Stimulated activated CD4-positive, alpha-beta T cell treated with anti-CD3 and anti-CD28 coated beads, Interleukin-4, amount 100 ng/mL, for 24 hours (primary cell): ENCODE results near the gene SAYSD1.

Experiments used
- DNase-seq: peaks from one replicate; pipeline ENCODE4 v3.0.0-alpha.2; 2020

The SAYSD1 gene

GRCh38 chr6:39076623-39077535 lies 38.1 kb downstream of the SAYSD1 start:
- DNase-seq: no peak

DNA sequence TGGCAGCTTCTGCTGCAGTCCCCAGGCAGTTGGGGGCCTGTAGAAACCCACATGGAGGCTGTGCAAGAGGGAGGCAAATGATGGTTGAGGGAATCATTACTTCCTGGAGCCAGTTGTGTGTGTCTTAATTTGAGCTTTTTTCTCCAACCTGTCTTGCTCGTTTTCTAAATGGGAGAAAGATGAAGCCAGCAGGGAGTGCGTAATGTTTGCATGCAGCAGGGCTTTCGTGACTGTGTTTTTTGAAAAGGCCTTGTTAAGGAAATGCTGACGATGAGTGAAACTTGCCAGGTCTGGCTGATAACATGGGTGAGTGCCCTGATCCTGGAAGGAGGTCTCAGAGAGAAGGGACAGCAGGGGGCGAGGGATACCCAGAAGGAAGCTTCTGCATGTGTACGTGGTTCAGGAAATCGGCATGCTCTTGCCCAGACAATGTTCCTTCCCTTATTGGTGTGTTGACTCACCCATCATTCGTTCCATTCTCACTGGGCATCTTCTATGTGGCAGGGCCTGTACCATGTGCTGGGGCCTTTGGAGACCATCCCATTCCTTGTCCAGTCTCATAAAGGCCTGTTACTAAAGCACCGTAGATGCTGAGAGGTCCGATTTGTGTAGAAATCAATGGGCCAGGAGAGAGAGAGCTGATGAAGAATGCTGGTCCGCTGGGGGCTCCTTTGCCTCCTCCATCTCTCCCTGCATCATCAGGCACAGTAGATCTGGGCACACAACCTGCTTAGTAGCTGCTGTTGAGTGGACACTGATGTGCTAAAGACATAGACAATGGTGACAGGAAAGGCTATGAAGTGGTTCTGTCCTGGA lies 39.0 kb downstream of the SAYSD1 start:
- DNase-seq: no peak

GRCh38 chr6:39075010-39075686 lies 39.8 kb downstream of the SAYSD1 start:
- DNase-seq: no peak

DNA sequence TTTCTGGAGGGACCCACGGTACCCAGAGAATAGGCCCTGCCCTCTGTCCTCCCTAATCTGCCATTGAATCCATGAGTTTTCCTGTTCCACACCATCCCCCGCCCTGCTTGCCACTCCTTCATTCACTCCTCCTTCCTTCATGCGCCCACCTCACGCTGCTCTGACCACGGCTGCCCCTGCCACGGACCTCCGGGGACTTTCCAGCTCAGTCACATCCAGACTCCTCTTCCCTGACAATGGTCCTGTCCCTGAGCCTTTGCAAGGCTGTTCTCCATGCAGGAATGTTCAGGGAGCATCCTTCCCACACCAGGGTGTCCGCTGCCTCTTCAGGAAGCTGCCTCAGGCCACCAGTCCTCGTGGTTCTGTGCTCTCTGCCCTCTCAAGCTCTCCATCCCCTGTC lies 40.5 kb downstream of the SAYSD1 start:
- DNase-seq: no peak

DNA sequence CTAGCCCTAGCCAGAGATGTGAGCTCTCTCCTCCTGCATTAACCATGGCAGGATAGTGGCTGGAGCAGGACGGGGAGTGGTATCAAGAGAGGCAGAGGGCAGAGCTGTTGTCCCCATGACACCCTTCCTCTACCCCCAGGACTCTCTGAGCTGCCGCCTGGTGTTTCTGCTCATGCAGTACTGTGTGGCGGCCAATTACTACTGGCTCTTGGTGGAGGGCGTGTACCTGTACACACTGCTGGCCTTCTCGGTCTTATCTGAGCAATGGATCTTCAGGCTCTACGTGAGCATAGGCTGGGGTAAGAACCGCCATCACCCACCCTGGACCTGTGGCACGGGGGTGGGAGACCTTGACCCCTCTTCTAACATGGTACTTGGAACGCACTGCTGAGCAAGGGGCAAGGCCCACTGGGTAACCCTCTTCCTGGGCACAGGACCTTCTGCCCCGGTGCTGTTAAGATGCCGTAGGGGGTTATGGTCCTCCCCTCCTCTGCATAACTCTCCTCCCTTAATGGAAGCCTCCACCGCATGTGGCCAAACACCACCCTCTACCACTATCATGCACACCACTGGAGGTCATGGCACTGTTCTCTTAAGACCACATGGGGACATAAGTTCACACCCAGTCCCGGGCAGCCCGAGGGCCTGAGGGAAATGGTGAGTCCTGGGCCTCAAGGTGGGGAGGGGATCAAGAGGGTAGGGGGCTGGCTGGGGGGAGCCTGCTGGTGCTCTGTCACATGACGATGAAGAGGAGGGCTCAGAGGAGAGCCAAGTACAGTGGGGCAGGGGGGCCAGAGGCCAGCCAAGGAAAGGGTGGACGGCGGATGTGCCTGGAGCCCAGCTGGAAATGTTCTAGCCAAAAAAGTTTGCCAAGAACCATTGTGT lies 41.3 kb downstream of the SAYSD1 start:
- DNase-seq: no peak

GRCh38 chr6:39072830-39073229 lies 42.2 kb downstream of the SAYSD1 start:
- no peak for DNase-seq

GRCh38 chr6:39068391-39068790 lies 46.6 kb downstream of the SAYSD1 start:
- no peak for DNase-seq

- no peak for DNase-seq
Observed at GRCh38 chr6:39065561-39065960, 49.4 kb downstream of the SAYSD1 start.

GRCh38 chr6:39063526-39063925 lies 51.5 kb downstream of the SAYSD1 start:
- DNase-seq: no peak

DNA sequence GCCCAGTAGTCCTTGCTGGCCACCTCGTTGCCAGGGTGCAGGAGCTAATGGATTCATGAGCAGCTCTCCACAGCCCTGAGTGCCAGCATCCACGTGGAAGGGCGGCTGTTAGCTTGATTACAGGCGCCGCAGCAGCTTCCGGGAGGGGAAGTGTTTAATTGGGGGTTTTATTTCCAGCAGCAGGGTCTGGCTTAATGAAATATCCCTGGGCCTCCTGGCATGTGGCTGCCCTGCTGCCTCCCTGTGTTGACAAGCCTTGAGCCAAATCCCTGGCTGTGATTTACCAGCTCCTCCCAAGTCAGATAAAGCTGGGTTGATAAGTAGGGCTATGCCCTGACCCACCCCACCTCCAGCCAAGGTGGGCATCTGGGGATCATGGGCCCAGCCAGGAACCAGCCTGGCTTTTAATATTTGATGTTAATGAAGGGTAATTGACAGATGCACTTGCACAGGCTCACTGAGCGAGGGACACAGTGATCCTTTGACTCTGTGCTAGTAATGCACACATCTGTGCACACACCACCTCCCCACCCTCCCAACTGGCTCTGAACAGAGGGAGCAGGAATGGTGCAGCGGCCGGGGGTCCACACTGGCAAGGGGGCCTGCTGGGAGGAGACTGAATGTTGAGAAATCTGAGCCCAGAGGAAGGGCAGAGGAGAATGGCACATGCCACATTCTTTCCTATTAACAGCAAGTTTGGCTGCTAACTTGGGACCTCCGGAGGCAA lies 52.8 kb downstream of the SAYSD1 start:
- no peak for DNase-seq

DNA sequence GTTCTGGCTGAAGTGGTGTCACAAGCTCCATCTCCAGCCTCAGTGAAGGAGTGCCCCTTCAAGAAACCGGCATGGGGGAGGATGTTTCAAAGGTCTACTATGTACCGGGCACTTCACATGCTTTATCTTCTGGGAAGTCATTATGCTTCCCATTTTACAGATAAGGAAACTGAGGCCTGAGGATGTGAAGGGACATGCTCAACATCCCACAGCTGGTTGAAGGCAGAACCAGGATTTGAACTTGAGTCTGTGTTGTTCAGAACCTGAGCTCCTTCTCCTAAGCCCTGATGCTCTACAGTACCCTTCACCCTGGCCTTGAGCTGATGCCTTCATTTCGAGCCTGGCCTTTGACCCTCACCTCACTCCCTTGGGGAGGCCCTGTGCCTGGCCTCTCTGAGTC lies 53.4 kb downstream of the SAYSD1 start:
- DNase-seq: no peak

GRCh38 chr6:39061182-39061581 lies 53.8 kb downstream of the SAYSD1 start:
- no peak for DNase-seq

DNA sequence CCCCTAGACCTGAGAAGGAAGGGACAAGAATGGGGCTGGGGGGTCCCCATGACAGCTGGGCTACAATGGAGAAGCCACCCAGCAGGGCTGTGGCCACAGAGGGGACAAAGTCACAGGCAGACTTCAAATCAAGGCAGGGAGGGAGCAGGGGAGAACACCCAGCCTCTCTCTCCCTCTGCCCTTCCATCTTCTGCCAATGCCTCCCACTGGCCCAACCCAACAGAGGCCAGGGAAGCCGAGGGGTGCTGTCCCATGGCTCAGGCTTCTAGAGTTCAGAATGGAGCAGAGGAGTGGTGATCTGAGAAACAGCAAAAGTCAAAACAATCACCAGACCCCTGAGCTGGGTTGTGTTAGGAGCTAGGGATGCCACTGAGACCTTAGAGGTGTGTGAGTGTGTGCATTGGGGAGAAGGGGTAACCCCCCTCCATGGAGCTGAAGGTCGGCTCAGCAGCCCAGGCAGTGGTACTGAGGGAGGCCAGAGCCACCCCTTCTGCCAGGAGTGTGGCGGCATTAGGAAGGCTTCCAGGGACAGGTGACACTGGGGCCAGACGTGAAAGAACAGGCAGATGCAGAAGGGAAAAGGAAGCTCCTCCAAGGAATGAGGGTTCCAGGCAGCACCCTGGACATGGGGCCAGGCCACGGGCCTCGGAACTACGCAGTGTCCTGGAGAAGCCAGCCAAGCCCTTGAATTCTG lies 54.4 kb downstream of the SAYSD1 start:
- DNase-seq: no peak

GRCh38 chr6:39059496-39060310 lies 55.3 kb downstream of the SAYSD1 start:
- no peak for DNase-seq

- no peak for DNase-seq
Observed at GRCh38 chr6:39058471-39059147, 56.4 kb downstream of the SAYSD1 start.

DNA sequence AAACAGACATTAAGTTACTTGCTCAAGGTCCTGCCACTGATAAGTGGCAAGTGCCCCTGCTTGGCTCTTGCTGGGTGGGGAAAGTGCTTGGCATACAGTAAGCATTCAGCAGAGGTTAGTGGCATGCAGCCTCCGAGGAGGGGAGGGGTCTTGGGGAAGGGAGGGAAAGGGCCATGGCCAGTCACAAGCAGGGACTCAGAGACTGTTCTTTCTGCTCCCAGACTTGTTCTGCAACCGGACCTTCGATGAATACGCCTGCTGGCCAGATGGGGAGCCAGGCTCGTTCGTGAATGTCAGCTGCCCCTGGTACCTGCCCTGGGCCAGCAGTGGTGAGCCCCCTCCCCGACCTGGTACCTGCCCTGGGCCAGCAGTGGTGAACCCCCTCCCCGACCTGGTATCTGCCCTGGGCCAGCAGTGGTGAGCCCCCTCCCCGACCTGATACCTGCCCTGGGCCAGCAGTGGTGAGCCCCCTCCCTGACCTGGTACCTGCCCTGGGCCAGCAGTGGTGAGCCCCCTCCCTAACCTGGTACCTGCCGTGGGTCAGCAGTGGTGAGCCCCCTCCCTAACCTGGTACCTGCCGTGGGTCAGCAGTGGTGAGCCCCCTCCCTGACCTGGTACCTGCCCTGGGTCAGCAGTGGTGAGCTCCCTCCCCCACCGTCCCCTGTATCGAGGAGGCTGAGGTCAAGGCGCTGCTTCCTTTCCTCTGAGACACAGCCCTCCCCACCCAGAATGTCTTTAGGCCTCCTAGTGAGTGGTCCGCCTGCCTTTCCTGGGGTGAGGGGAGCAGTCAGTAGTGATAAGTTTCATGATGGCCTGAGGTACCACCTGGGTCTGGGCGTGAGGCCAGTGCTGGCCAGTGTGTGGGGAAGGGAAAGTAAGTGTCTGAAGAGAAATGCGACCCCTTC lies 57.5 kb downstream of the SAYSD1 start:
- no peak for DNase-seq

- DNase-seq: no peak
Observed at GRCh38 chr6:39056681-39057080, 58.3 kb downstream of the SAYSD1 start.

- no peak for DNase-seq
Observed at GRCh38 chr6:39056191-39056590, 58.8 kb downstream of the SAYSD1 start.
